ENCODE measurements around the gene CORIN. TPM values are rescaled to one million over a fixed set of nuclear protein-coding genes. Genes with fewer than 3 reads are reported as not detected.

The CORIN gene
- total RNA-seq, 1 experiment from 2014 or later, result 3.5 TPM

GRCh38 chr4:47703956-47704355, 133.9 kb downstream of the CORIN start:
- Histone ChIP-seq H2AFZ (ENCODE audit: low read depth, low read length, poor library complexity, severe bottlenecking) (no peak overlapping the region), H3K4me2 (ENCODE audit: low read length) (no peak overlapping the region), H3K4me3 (replicated peaks in 1 of 2; ENCODE audit: low read depth in 1 of 2, low read length in 2 of 2) (no peak overlapping the region), H3K9ac (ENCODE audit: low read length) (no peak overlapping the region), H3K9me2 (ENCODE audit: insufficient read depth) (no peaks in the 10 kb centered on the region), H3K27me3 (ENCODE audit: insufficient read depth, low read length) (no peaks in the 10 kb centered on the region), H3K79me2 (ENCODE audit: insufficient read depth, low read length) (no peaks in the 10 kb centered on the region), H4K20me1 (ENCODE audit: insufficient read depth) (no peaks in the 10 kb centered on the region), H3K36me3 (ENCODE audit: control insufficient read depth in 1 of 2, insufficient read depth in 2 of 2, low read length in 2 of 2) (no peaks in the 10 kb centered on the region), H3K9me3 (ENCODE audit: control insufficient read depth in 1 of 2, insufficient read depth in 1 of 2, low read depth in 1 of 2, low read length in 2 of 2) (no peaks in the 10 kb centered on the region), H3K4me1 (ENCODE audit: control insufficient read depth in 1 of 2, insufficient read depth in 2 of 2, low read length in 2 of 2) (no peaks in the 10 kb centered on the region), H3K27ac (ENCODE audit: low read depth, low read length) (no peak overlapping the region)
- CTCF ChIA-PET, result interaction anchor here (2.1 kb wide), 1 partner anchor 230 kb away, joined by 7 read pairs; no protein-coding TSS in a partner anchor
- TF ChIP-seq TCF7L2 (IDR thresholded peaks at IDR 0.05; ENCODE audit: borderline replicate concordance, extremely low read depth, insufficient read depth, insufficient read length), result no peak
- no peak for TF ChIP-seq POLR2A (IDR thresholded peaks at IDR 0.05; ENCODE audit: borderline replicate concordance, extremely low read depth, insufficient read depth, insufficient read length)
- TF ChIP-seq EZH2 (IDR thresholded peaks at IDR 0.05), result no peak
- TF ChIP-seq JUND (IDR thresholded peaks at IDR 0.05), result no peak
- no peak for TF ChIP-seq YY1 (IDR thresholded peaks at IDR 0.05; ENCODE audit: extremely low read depth, insufficient replicate concordance, low read depth, low read length)
- intact Hi-C loops (cut with micrococcal nuclease), result loop anchor here (5.0 to 10.0 kb wide), 2 partner anchors 131 to 228 kb away; partner anchors contain the start of gene CORIN
- ATAC-seq, result no peak
- POLR2A ChIA-PET, result no interaction called here
- no peak for DNase-seq (ENCODE audit: low read depth, low spot score)
- no TSS peak for BruUV-seq (replicated peaks)
- RAD21 ChIA-PET (ENCODE audit: low non-redundant PET in 1 of 2, low total read pairs in 2 of 2, uncharacterized antibody in 2 of 2, unreplicated experiment in 2 of 2), result no interaction called here

GRCh38 chr4:47703008-47703407, 134.9 kb downstream of the CORIN start:
- Histone ChIP-seq H3K27ac (ENCODE audit: low read depth, low read length) (no peak overlapping the region), H3K9ac (ENCODE audit: low read length) (no peak overlapping the region), H3K9me3 (ENCODE audit: control insufficient read depth in 1 of 2, insufficient read depth in 1 of 2, low read depth in 1 of 2, low read length in 2 of 2) (no peaks in the 10 kb centered on the region), H3K79me2 (ENCODE audit: insufficient read depth, low read length) (no peaks in the 10 kb centered on the region), H3K27me3 (ENCODE audit: insufficient read depth, low read length) (no peaks in the 10 kb centered on the region), H3K4me3 (replicated peaks in 1 of 2; ENCODE audit: low read depth in 1 of 2, low read length in 2 of 2) (no peak overlapping the region), H2AFZ (ENCODE audit: low read depth, low read length, poor library complexity, severe bottlenecking) (no peak overlapping the region), H3K4me2 (ENCODE audit: low read length) (no peak overlapping the region), H4K20me1 (ENCODE audit: insufficient read depth) (no peaks in the 10 kb centered on the region), H3K4me1 (ENCODE audit: control insufficient read depth in 1 of 2, insufficient read depth in 2 of 2, low read length in 2 of 2) (no peaks in the 10 kb centered on the region), H3K9me2 (ENCODE audit: insufficient read depth) (no peaks in the 10 kb centered on the region), H3K36me3 (ENCODE audit: control insufficient read depth in 1 of 2, insufficient read depth in 2 of 2, low read length in 2 of 2) (no peaks in the 10 kb centered on the region)
- RAD21 ChIA-PET (ENCODE audit: low non-redundant PET in 1 of 2, low total read pairs in 2 of 2, uncharacterized antibody in 2 of 2, unreplicated experiment in 2 of 2), result no interaction called here
- no peak for ATAC-seq
- POLR2A ChIA-PET, result no interaction called here
- TF ChIP-seq FOSL1 (IDR thresholded peaks at IDR 0.05; ENCODE audit: low read depth) (no peak), EZH2 (IDR thresholded peaks at IDR 0.05) (no peak), SRF (IDR thresholded peaks at IDR 0.05; ENCODE audit: low read depth) (no peak), EZH2phosphoT487 (IDR thresholded peaks at IDR 0.05; ENCODE audit: borderline replicate concordance) (no peak), SIN3A (IDR thresholded peaks at IDR 0.05; ENCODE audit: low read depth) (no peak), JUND (IDR thresholded peaks at IDR 0.05) (no peak), CBX3 (IDR thresholded peaks at IDR 0.05; ENCODE audit: low read depth) (no peak), TCF7L2 (IDR thresholded peaks at IDR 0.05; ENCODE audit: borderline replicate concordance, extremely low read depth, insufficient read depth, insufficient read length) (no peak), RAD21 (IDR thresholded peaks at IDR 0.05; ENCODE audit: low read depth) (no peak), YY1 (IDR thresholded peaks at IDR 0.05; ENCODE audit: extremely low read depth, insufficient replicate concordance, low read depth, low read length) (no peak), SP1 (IDR thresholded peaks at IDR 0.05; ENCODE audit: low read depth) (no peak), ZFX (IDR thresholded peaks at IDR 0.05) (no peak), ZBTB33 (IDR thresholded peaks at IDR 0.05; ENCODE audit: extremely low read depth, insufficient replicate concordance, low read length) (no peak), ZNF274 (IDR thresholded peaks at IDR 0.05; ENCODE audit: low read depth, low read length) (no peak)
- TF ChIP-seq, protein P1, sequence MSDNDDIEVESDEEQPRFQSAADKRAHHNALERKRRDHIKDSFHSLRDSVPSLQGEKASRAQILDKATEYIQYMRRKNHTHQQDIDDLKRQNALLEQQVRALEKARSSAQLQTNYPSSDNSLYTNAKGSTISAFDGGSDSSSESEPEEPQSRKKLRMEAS (IDR thresholded peaks at IDR 0.05), result no peak
- TF ChIP-seq, protein P2, sequence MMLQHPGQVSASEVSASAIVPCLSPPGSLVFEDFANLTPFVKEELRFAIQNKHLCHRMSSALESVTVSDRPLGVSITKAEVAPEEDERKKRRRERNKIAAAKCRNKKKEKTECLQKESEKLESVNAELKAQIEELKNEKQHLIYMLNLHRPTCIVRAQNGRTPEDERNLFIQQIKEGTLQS (IDR thresholded peaks at IDR 0.05), result no peak
- CTCF ChIA-PET, result no interaction called here
- intact Hi-C loops (cut with micrococcal nuclease), result loop anchor here (5.0 to 10.0 kb wide), 2 partner anchors 132 to 229 kb away; partner anchors contain the start of gene CORIN
- no TSS peak for BruUV-seq (replicated peaks)
- no peak for DNase-seq (ENCODE audit: low read depth, low spot score)

Measured in HCT116 (cell line).